K562 (cell line): Measurements from ENCODE around the gene XIRP2. TPM values are rescaled to one million over a fixed set of nuclear protein-coding genes. Genes with fewer than 3 reads are reported as not detected.
A peak's percentile ranks its signal among the peaks of the same experiment; 100 is the strongest.

Source experiments
- ATAC-seq: fragments of 200-7000 bp; cut with Tn5 transposase; 3 replicates; pipeline ENCODE4 v1.9.1; 2020; ENCODE audit warnings: moderate library complexity
- BruUV-seq: library from RNA; stranded (reverse); fragments of 400-500 nt; replicated peaks from 2 replicates; lab custom pipeline; 2021; lab: Mats Ljungman, UMichigan
- CTCF ChIA-PET: fragments of 300-600 bp; formaldehyde crosslinking; extraction: SDS; loops from one replicate; lab custom pipeline; 2021; ENCODE audit warnings: low intra/inter-chr PET ratio; lab: Yijun Ruan, JAX
- POLR2A ChIA-PET: fragments of 300-600, 350-650 bp; sonication (Branson Sonifier 250); formaldehyde crosslinking; extraction: SDS; loops from one replicate; lab custom pipeline; 2021; ENCODE audit warnings: antibody characterized with exemption, inconsistent platforms; lab: Yijun Ruan, JAX
- DNase-seq, 4 experiments: peaks; one replicate each; pipeline versions ENCODE4 v3.0.0 to v3.0.0-alpha.2; 2011 to 2018; ENCODE audit warnings: low spot score in 3 of 4, mixed read lengths in 3 of 4; ENCODE audit errors: extremely low read depth in 1 of 4
- FAIRE-seq: peaks from 2 replicates; lab custom pipeline; 2011; peaks lifted over from hg19 to GRCh38; lab: Jason Lieb, UNC
- H2AFZ ChIP-seq: 2 replicates; pipeline ENCODE4 v1.6.0; 2011; ENCODE audit warnings: low read depth, low read length, control low read depth, inconsistent platforms
- H3K27ac ChIP-seq: fragments of 200-600 bp; 3 replicates; pipeline ENCODE4 v1.8.0; 2011; ENCODE audit warnings: low read depth, mild to moderate bottlenecking, control low read depth, inconsistent platforms, low read length, moderate library complexity, mixed read lengths; ENCODE audit errors: extremely low read depth
- H3K27me3 ChIP-seq, 2 experiments: fragments of 300-600 bp in 1 of 2; 2 replicates in 1 of 2; 3 replicates in 1 of 2; pipeline versions ENCODE4 v1.6.0 to v1.8.0; 2011; ENCODE audit warnings: inconsistent platforms in 2 of 2, low read length in 2 of 2, mild to moderate bottlenecking in 1 of 2, mixed read lengths in 1 of 2, moderate library complexity in 1 of 2; ENCODE audit not compliant: control insufficient read depth in 2 of 2, insufficient read depth in 2 of 2
- H3K36me3 ChIP-seq: fragments of 300-600 bp; 3 replicates; pipeline ENCODE4 v1.8.0; 2011; ENCODE audit warnings: mild to moderate bottlenecking, low read length, inconsistent platforms; ENCODE audit not compliant: control insufficient read depth, insufficient read depth
- H3K4me1 ChIP-seq, 2 experiments: fragments of 200-600 bp in 1 of 2; replicated peaks in 1 of 2; 2 replicates in 1 of 2; 3 replicates in 1 of 2; pipeline versions ENCODE4 v1.5.1 to v1.8.0; 2011; ENCODE audit warnings: inconsistent platforms in 2 of 2, low read length in 2 of 2, mild to moderate bottlenecking in 1 of 2, mixed read lengths in 1 of 2, moderate library complexity in 1 of 2; ENCODE audit not compliant: control insufficient read depth in 2 of 2, insufficient read depth in 2 of 2
- H3K4me2 ChIP-seq: 2 replicates; pipeline ENCODE4 v1.6.1; 2011; ENCODE audit warnings: low read length, control low read depth, inconsistent platforms, mixed read lengths; ENCODE audit not compliant: insufficient read depth
- H3K4me3 ChIP-seq: fragments of 200-600 bp; sonication (generic), shearing (Covaris generic); 2 replicates; pipeline ENCODE4 v1.5.1; 2016; ENCODE audit warnings: control low read depth, inconsistent platforms
- H3K79me2 ChIP-seq: fragments of 200-600 bp; 3 replicates; pipeline ENCODE4 v1.8.0; 2011; ENCODE audit warnings: low read length, inconsistent platforms; ENCODE audit not compliant: control insufficient read depth, insufficient read depth
- H3K9ac ChIP-seq, 2 experiments: 2 replicates each; pipeline versions ENCODE4 v1.6.0 to v1.6.1; 2011; ENCODE audit warnings: low read depth in 2 of 2, low read length in 2 of 2, control low read depth in 1 of 2, inconsistent platforms in 1 of 2, mild to moderate bottlenecking in 1 of 2, mixed read lengths in 1 of 2; ENCODE audit not compliant: insufficient read depth in 1 of 2
- H3K9me1 ChIP-seq: one replicate; pipeline ENCODE4 v1.6.0; 2011; ENCODE audit warnings: inconsistent platforms, mild to moderate bottlenecking, low read length, moderate library complexity; ENCODE audit not compliant: control insufficient read depth, insufficient read depth
- H3K9me3 ChIP-seq: replicated peaks from 2 replicates; pipeline ENCODE4 v1.5.1; 2011; ENCODE audit warnings: low read depth, low read length, inconsistent platforms; ENCODE audit not compliant: control insufficient read depth, insufficient read depth
- H4K20me1 ChIP-seq: replicated peaks from 2 replicates; pipeline ENCODE4 v1.6.1; 2011; ENCODE audit warnings: low read length, inconsistent platforms, mixed read lengths; ENCODE audit not compliant: control insufficient read depth, insufficient read depth
- CEBPB ChIP-seq: fragments of 450-650 bp; IDR thresholded peaks from 2 replicates; pipeline ENCODE4 v1.6.1; 2016; ENCODE audit warnings: missing genetic modification characterization, missing compliant biosample characterization
- CEBPG ChIP-seq, 3 experiments: fragments of 200-800 bp in 1 of 3; sonication (Bioruptor generic) in 1 of 3; sonication (generic) in 1 of 3; formaldehyde crosslinking in 1 of 3; IDR thresholded peaks in 2 of 3; conservative IDR thresholded peaks in 1 of 3; 2 replicates each; pipeline versions ENCODE4 v1.6.1 to v1.8.0; 2016 to 2022; ENCODE audit warnings: missing compliant biosample characterization in 2 of 3, missing genetic modification characterization in 2 of 3, mild to moderate bottlenecking in 1 of 3, missing genetic modification reagents in 1 of 3
- CXXC5 ChIP-seq: fragments of 250-450 bp; sonication (Bioruptor Pico); IDR thresholded peaks from 2 replicates; pipeline ENCODE4 v1.8.0; 2022; ENCODE audit warnings: inconsistent platforms, mild to moderate bottlenecking, moderate library complexity
- HIVEP1 ChIP-seq: fragments of 250-450 bp; sonication (Bioruptor Pico); IDR thresholded peaks from 2 replicates; pipeline ENCODE4 v1.4.0; 2020; ENCODE audit warnings: mild to moderate bottlenecking
- KLF13 ChIP-seq: fragments of 450-650 bp; IDR thresholded peaks from 2 replicates; pipeline ENCODE4 v1.6.1; 2016; ENCODE audit warnings: missing genetic modification characterization, low read depth, mild to moderate bottlenecking, missing compliant biosample characterization, moderate library complexity, borderline replicate concordance
- NR3C1 ChIP-seq: sonication (generic); formaldehyde crosslinking; IDR thresholded peaks from 2 replicates; pipeline ENCODE4 v1.8.1; 2022; ENCODE audit warnings: missing genetic modification reagents
- SMAD2 ChIP-seq: fragments of 150-350 bp; IDR thresholded peaks from 2 replicates; pipeline ENCODE4 v1.6.1; 2014; ENCODE audit warnings: low read depth, mild to moderate bottlenecking, low read length
- ZNF583 ChIP-seq: fragments of 250-450 bp; sonication (Bioruptor Pico); IDR thresholded peaks from 2 replicates; pipeline ENCODE4 v1.4.0; 2020
- ZNF778 ChIP-seq: fragments of 450-650 bp; formaldehyde crosslinking; IDR thresholded peaks from 2 replicates; pipeline ENCODE4 v1.4.0; 2020; ENCODE audit warnings: mild to moderate bottlenecking, moderate library complexity
- WGBS: fragments of 100-300 bp; shearing (Covaris generic); methylation state at CpG from one replicate; pipeline ENCODE4 v1.1.6; 2016; ENCODE audit warnings: low coverage, mixed read lengths; ENCODE audit not compliant: insufficient coverage; ENCODE audit errors: missing lambda C conversion rate; 5-methylcytosine and 5-hydroxymethylcytosine counted together
- in situ Hi-C: fragments of 300-500 bp; cut with MboI; formaldehyde crosslinking; loops from 4 replicates; pipeline ENCODE4 v1.15.0; 2018; ENCODE audit warnings: inconsistent platforms, mixed read lengths
- intact Hi-C: fragments of 100-400 bp; cut with micrococcal nuclease; formaldehyde crosslinking; loops from 2 replicates; pipeline ENCODE4 v1.14.2; 2022
- polyA plus RNA-seq, 8 experiments: library from polyadenylated mRNA; depleted of rRNA in 4 of 8; stranded (reverse) in 5 of 8; unstranded in 3 of 8; fragments of >200 nt; fragmentation: Nextera tagmentation in 2 of 8; fragmentation: Illumina TruSeq in 1 of 8; extraction: Ambion mirVana in 2 of 8; extraction: Trizol in 1 of 8; gene quantifications; 2 replicates each; pipeline versions ENCODE4 v1.2.1 to v1.2.3, GENCODE V29; 2011 to 2014; ENCODE audit warnings: inconsistent platforms in 1 of 8, missing spikeins in 1 of 8
- total RNA-seq, 7 experiments: library from RNA; depleted of rRNA in 6 of 7; stranded (reverse); fragments of >200 nt in 6 of 7; fragmentation: Illumina TruSeq in 2 of 7; extraction: Trizol in 2 of 7; gene quantifications; 2 replicates each; pipeline versions ENCODE4 v1.2.1 to v1.2.3, GENCODE V29; 2011 to 2021; ENCODE audit warnings: low replicate concordance in 1 of 7

The XIRP2 gene
- total and polyA plus RNA-seq, 9 of the 15 experiments (the other 6 are each of a cell fraction or from before 2014, with no cell fraction given), result 0.04 to 0.10 (median 0.04) TPM; not detected in 2

- ChIA-PET POLR2A (no interaction called here), CTCF (no interaction called here)
- intact Hi-C loops, result no loop called here
- H3K9me1 ChIP-seq, result no peaks in the 10 kb centered on the region
- in situ Hi-C loops, result loop anchor here (10.0 kb wide), 1 partner anchor 915 kb away; no protein-coding TSS in a partner anchor
- WGBS, result 0% methylated on average over 5 of the region's 5 CpGs
- H3K27ac ChIP-seq, result no peak overlapping the region
- H4K20me1 ChIP-seq, result no peaks in the 10 kb centered on the region
- H3K4me2 ChIP-seq, result no peak overlapping the region
- no peaks in the 10 kb centered on the region for H3K79me2 ChIP-seq
- no peak for TF ChIP-seq CXXC5 (CRISPR knock-in tag)
- TF ChIP-seq NR3C1 (CRISPR knock-in tag), result no peak
- no peak for TF ChIP-seq KLF13 (tag)
- TF ChIP-seq ZNF583 (CRISPR knock-in tag), result no peak
- no peak for TF ChIP-seq HIVEP1 (CRISPR knock-in tag)
- TF ChIP-seq SMAD2, result no peak
- H3K9ac ChIP-seq, result no peak overlapping the region
- no TSS peak for BruUV-seq
- H3K4me3 ChIP-seq, result no peak overlapping the region
- DNase-seq, result no peak
- no peaks in the 10 kb centered on the region for H3K27me3 ChIP-seq
- no peaks in the 10 kb centered on the region; the same call in 1 of the 2 replicates for H3K9me3 ChIP-seq
- no peaks in the 10 kb centered on the region for H3K36me3 ChIP-seq
- no peak overlapping the region for H2AFZ ChIP-seq
- no peaks in the 10 kb centered on the region for H3K4me1 ChIP-seq
- FAIRE-seq, result no peak
- no peak for ATAC-seq
Observed at GRCh38 chr2:167200019-167200418, 311.7 kb downstream of the XIRP2 start.

GRCh38 chr2:167209784-167210183, 321.5 kb downstream of the XIRP2 start:
- no peak overlapping the region for H3K4me2 ChIP-seq
- POLR2A ChIA-PET, result no interaction called here
- TF ChIP-seq CEBPB (tag), result peak; percentile 67
- TF ChIP-seq ZNF778 (CRISPR knock-in tag), result no peak
- TF ChIP-seq CEBPG (CRISPR knock-in tag; IDR thresholded peaks at IDR 0.05), result no peak
- peak in 1 of 2 experiments; percentile 69; a peak in 2 of 4 replicates for TF ChIP-seq CEBPG (tag; conservative IDR thresholded peaks at IDR 0.05 in 1 of 2, IDR thresholded peaks at IDR 0.05 in 1 of 2)
- H3K36me3 ChIP-seq, result no peaks in the 10 kb centered on the region
- no peaks in the 10 kb centered on the region for H3K4me1 ChIP-seq
- BruUV-seq, result no TSS peak
- no peak overlapping the region for H2AFZ ChIP-seq
- no peaks in the 10 kb centered on the region for H3K9me3 ChIP-seq
- H3K27ac ChIP-seq, result no peak overlapping the region
- ATAC-seq (no peak), FAIRE-seq (no peak), DNase-seq (no peak)
- no peaks in the 10 kb centered on the region for H3K27me3 ChIP-seq
- in situ Hi-C loops, result loop anchor here (10.0 kb wide), 1 partner anchor 905 kb away; no protein-coding TSS in a partner anchor
- intact Hi-C loops, result no loop called here
- no peaks in the 10 kb centered on the region for H3K9me1 ChIP-seq
- no peaks in the 10 kb centered on the region for H4K20me1 ChIP-seq
- CTCF ChIA-PET, result no interaction called here
- WGBS, result 0% methylated on average over 3 of the region's 3 CpGs
- no peak overlapping the region for H3K4me3 ChIP-seq
- H3K79me2 ChIP-seq, result no peaks in the 10 kb centered on the region
- H3K9ac ChIP-seq, result no peak overlapping the region
